Brain microvascular endothelial cell (primary cell): ENCODE results near the gene PCDHB9.
A peak's percentile ranks its signal among the peaks of the same experiment; 100 is the strongest.
"Not testable (repeated sequence)": the region's sequence is repeated elsewhere in the genome, so short reads cannot be mapped to it uniquely, and the experiment has no call there.

Experiments used
- DNase-seq: peaks from one replicate; pipeline ENCODE4 v3.0.0-alpha.2; 2020
- H3K27ac ChIP-seq: fragments of 250-450 bp; sonication (Bioruptor Pico); 2 replicates; pipeline ENCODE4 v1.5.1; 2020; ENCODE audit warnings: mild to moderate bottlenecking, moderate library complexity
- H3K27me3 ChIP-seq: fragments of 250-450 bp; sonication (Bioruptor Pico); replicated peaks from 2 replicates; pipeline ENCODE4 v1.5.1; 2020; ENCODE audit warnings: mild to moderate bottlenecking
- H3K36me3 ChIP-seq: fragments of 250-450 bp; sonication (Bioruptor Pico); replicated peaks from 2 replicates; pipeline ENCODE4 v1.5.1; 2020; ENCODE audit warnings: mild to moderate bottlenecking
- H3K4me3 ChIP-seq: 2 replicates; pipeline ENCODE4 v1.5.1; 2011; ENCODE audit warnings: low read depth, mild to moderate bottlenecking, control low read depth, low read length, moderate library complexity
- CTCF ChIP-seq: IDR thresholded peaks from 2 replicates; pipeline ENCODE4 v1.5.1; 2011; ENCODE audit warnings: low read depth, mild to moderate bottlenecking, moderate library complexity, low read length, control low read depth, inconsistent platforms; ENCODE audit errors: missing control alignments
- in situ Hi-C: cut with HindIII; loops from 2 replicates; pipeline ENCODE4 v1.10.0; 2017; ENCODE audit warnings: low sequenced_read_pairs, low pct_ligation_motif_present

The PCDHB9 gene

DNA sequence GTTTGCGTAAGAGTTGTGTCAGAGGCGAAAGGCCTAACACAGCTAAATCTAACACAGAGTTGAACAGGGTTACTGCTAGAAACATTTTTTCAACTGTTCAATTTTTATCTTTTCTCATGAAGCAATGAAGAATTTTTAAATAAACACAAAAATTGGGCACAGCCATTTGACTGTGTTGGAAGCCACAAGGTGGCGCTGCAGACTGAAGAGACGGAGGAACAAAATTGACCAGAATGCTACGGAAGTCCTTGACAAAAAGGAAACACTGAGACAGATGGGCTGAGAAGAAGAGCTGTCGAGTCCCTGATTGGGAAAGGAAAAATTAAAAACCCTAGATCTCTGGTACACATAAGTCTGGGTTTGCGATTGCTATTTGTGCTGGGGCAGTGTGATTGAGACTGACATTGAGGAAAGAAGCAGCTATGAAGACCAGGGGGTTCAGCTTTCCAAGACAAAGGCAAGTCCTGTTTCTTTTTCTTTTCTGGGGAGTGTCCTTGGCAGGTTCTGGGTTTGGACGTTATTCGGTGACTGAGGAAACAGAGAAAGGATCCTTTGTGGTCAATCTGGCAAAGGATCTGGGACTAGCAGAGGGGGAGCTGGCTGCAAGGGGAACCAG lies at the start of gene PCDHB9:
Gene PCDHB9, plus strand, starts transcription at position 265 of the 616 bp plus-strand sequence. Its CDS starts 158 bp downstream, at position 423.
- H3K27ac ChIP-seq = no peak within 1 kb of the TSS
- no peak for DNase-seq
- in situ Hi-C loops = no loop called here
- no peak within 1 kb of the TSS for H3K4me3 ChIP-seq
- TF ChIP-seq CTCF = peak; percentile 44
- H3K36me3 ChIP-seq = no peaks in the 10 kb centered on the region
- no peaks in the 10 kb centered on the region for H3K27me3 ChIP-seq

DNA sequence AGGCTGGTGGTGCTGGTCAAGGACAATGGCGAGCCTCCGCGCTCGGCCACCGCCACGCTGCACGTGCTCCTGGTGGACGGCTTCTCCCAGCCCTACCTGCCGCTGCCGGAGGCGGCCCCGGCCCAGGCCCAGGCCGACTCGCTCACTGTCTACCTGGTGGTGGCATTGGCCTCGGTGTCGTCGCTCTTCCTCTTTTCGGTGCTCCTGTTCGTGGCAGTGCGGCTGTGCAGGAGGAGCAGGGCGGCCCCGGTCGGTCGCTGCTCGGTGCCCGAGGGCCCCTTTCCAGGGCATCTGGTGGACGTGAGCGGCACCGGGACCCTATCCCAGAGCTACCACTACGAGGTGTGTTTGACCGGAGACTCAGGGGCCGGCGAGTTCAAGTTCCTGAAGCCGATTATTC lies 49.6 kb upstream of the PCDHB9 start:
- H3K27ac ChIP-seq, H3K36me3 ChIP-seq, DNase-seq, H3K4me3 ChIP-seq, in situ Hi-C loops, H3K27me3 ChIP-seq: not testable (repeated sequence)

GRCh38 chr5:141149812-141150211 lies 37.1 kb upstream of the PCDHB9 start, which contains the start of gene PCDHB6:
Gene PCDHB6, plus strand, starts transcription at chr5:141150057. Its CDS starts 201 bp downstream, at chr5:141150258.
- Histone ChIP-seq H3K4me3 (no peak within 1 kb of the TSS), H3K36me3 (no peaks in the 10 kb centered on the region), H3K27ac (no peak within 1 kb of the TSS), H3K27me3 (no peaks in the 10 kb centered on the region)
- in situ Hi-C loops = no loop called here
- TF ChIP-seq CTCF = no peak
- no peak for DNase-seq

DNA sequence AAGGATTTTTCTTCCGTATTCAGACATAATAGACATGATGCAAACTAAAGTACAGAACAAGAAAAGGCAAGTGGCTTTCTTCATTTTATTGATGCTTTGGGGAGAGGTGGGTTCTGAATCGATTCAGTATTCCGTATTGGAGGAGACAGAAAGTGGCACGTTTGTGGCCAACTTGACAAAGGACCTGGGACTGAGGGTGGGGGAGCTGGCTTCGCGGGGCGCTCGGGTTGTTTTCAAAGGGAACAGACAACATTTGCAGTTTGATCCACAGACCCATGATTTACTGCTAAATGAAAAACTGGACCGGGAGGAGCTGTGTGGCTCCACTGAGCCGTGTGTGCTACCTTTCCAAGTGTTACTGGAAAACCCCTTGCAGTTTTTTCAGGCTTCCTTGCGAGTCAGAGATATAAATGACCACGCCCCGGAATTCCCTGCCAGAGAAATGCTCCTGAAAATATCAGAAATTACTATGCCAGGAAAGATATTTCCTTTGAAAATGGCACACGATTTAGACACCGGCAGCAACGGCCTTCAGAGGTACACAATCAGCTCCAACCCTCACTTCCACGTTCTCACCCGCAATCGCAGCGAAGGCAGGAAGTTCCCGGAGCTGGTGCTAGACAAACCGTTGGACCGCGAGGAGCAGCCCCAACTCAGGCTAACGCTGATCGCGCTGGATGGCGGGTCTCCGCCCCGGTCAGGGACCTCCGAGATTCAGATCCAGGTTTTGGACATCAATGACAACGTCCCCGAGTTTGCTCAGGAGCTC lies 36.6 kb upstream of the PCDHB9 start:
- Histone ChIP-seq H3K36me3 (no peaks in the 10 kb centered on the region), H3K27ac (no peak overlapping the region), H3K27me3 (no peaks in the 10 kb centered on the region), H3K4me3 (no peak overlapping the region)
- TF ChIP-seq CTCF = no peak
- no peak for DNase-seq
- in situ Hi-C loops = no loop called here

DNA sequence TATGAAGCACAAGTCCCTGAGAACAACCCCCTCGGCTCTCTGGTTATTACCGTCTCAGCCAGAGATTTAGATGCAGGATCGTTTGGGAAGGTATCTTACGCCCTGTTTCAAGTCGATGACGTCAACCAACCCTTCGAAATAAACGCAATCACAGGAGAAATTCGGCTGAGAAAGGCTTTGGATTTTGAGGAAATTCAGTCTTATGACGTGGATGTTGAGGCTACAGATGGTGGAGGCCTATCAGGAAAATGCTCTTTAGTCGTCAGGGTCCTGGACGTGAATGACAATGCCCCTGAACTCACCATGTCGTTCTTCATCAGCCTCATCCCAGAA lies 36.0 kb upstream of the PCDHB9 start:
- DNase-seq = no peak
- in situ Hi-C loops = no loop called here
- H3K36me3 ChIP-seq = no peaks in the 10 kb centered on the region

DNA sequence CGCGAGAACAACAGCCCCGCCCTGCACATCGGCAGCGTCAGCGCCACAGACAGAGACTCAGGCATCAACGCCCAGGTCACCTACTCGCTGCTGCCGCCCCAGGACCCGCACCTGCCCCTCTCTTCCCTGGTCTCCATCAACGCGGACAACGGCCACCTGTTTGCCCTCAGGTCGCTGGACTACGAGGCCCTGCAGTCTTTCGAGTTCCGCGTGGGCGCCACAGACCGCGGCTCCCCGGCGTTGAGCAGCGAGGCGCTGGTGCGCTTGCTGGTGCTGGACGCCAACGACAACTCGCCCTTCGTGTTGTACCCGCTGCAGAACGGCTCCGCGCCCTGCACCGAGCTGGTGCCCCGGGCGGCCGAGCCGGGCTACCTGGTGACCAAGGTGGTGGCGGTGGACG lies 35.3 kb upstream of the PCDHB9 start:
- H3K4me3 ChIP-seq, H3K27me3 ChIP-seq, DNase-seq, H3K27ac ChIP-seq, in situ Hi-C loops, H3K36me3 ChIP-seq: not testable (repeated sequence)

More for the DNA sequence above, 36.0 kb upstream of the PCDHB9 start:
- no peak overlapping the region for H3K4me3 ChIP-seq
- no peak for TF ChIP-seq CTCF
- H3K27ac ChIP-seq = no peak overlapping the region
- no peaks in the 10 kb centered on the region for H3K27me3 ChIP-seq

- H3K27ac ChIP-seq, H3K27me3 ChIP-seq, H3K4me3 ChIP-seq, in situ Hi-C loops, H3K36me3 ChIP-seq, DNase-seq: not testable (repeated sequence)
Observed at GRCh38 chr5:141152096-141152495, 34.9 kb upstream of the PCDHB9 start.
